AG09319 (cell line): Measurements from ENCODE around the gene MED13.

Experiments
- DNase-seq: peaks from one replicate; pipeline ENCODE4 v3.0.0-alpha.2; 2010; ENCODE audit warnings: low read depth; ENCODE audit errors: extremely low read depth
- CTCF ChIP-seq: IDR thresholded peaks from 2 replicates; pipeline ENCODE4 v1.5.1; 2011; ENCODE audit warnings: low read depth, mild to moderate bottlenecking, inconsistent platforms, low read length, moderate library complexity

MED13 gene

GRCh38 chr17:61996916-61997605 lies 68.0 kb downstream of the MED13 start:
- no peak for DNase-seq

GRCh38 chr17:61989509-61989908 lies 75.6 kb downstream of the MED13 start:
- no peak for TF ChIP-seq CTCF
- no peak for DNase-seq

More at GRCh38 chr17:61996916-61997605, 68.0 kb downstream of the MED13 start:
- no peak for TF ChIP-seq CTCF

- DNase-seq = no peak
- no peak for TF ChIP-seq CTCF
Observed at GRCh38 chr17:61986898-61987297, 78.2 kb downstream of the MED13 start.

GRCh38 chr17:61984821-61985220 lies 80.3 kb downstream of the MED13 start:
- TF ChIP-seq CTCF = no peak
- no peak for DNase-seq

GRCh38 chr17:61981323-61981722 lies 83.8 kb downstream of the MED13 start:
- DNase-seq = no peak
- no peak for TF ChIP-seq CTCF

GRCh38 chr17:61980535-61980934 lies 84.5 kb downstream of the MED13 start:
- TF ChIP-seq CTCF = no peak

GRCh38 chr17:61974115-61974514 lies 91.0 kb downstream of the MED13 start:
- DNase-seq = no peak
- no peak for TF ChIP-seq CTCF

More at GRCh38 chr17:61980535-61980934, 84.5 kb downstream of the MED13 start:
- DNase-seq = no peak
